NCI-H2227 (cell line): ENCODE results near the gene AGO4.
A peak's percentile ranks its signal among the peaks of the same experiment; 100 is the strongest.
"Not testable (repeated sequence)": the region's sequence is repeated elsewhere in the genome, so short reads cannot be mapped to it uniquely, and the experiment has no call there.

Experiments used
- DNase-seq: peaks from one replicate; lab custom pipeline; 2025; ENCODE audit not compliant: unreplicated experiment; lab: John Stamatoyannopoulos, UW

AGO4 gene

GRCh38 chr1:35863881-35864625 lies 56.2 kb downstream of the AGO4 start:
- DNase-seq: no peak

GRCh38 chr1:35864813-35865212 lies 57.0 kb downstream of the AGO4 start:
- DNase-seq: no peak

- DNase-seq: no peak
Observed at GRCh38 chr1:35866991-35867390, 59.2 kb downstream of the AGO4 start.

- DNase-seq: not testable (repeated sequence)
Observed at GRCh38 chr1:35869245-35869950, 61.6 kb downstream of the AGO4 start.

- DNase-seq: no peak
Observed at GRCh38 chr1:35870651-35871309, 63.0 kb downstream of the AGO4 start.

- no peak for DNase-seq
Observed at GRCh38 chr1:35873243-35873750, 65.5 kb downstream of the AGO4 start.

GRCh38 chr1:35874115-35874514 lies 66.3 kb downstream of the AGO4 start:
- not testable (repeated sequence) for DNase-seq

- DNase-seq: no peak
Observed at GRCh38 chr1:35876988-35877387, 69.2 kb downstream of the AGO4 start.

GRCh38 chr1:35881850-35882273 lies 74.0 kb downstream of the AGO4 start:
- DNase-seq: no peak

- no peak for DNase-seq
Observed at GRCh38 chr1:35882586-35882944, 74.7 kb downstream of the AGO4 start.

- DNase-seq: peak; percentile 95
Observed at GRCh38 chr1:35882945-35883634, 75.3 kb downstream of the AGO4 start, which contains the start of gene AGO1. AGO1 (plus strand) TSS chr1:35883209; CDS start chr1:35883422, 213 bp downstream.

- peak; percentile 89 for DNase-seq
Observed at GRCh38 chr1:35883635-35884101, 75.9 kb downstream of the AGO4 start.

- no peak for DNase-seq
Observed at GRCh38 chr1:35884934-35885333, 77.1 kb downstream of the AGO4 start.

GRCh38 chr1:35885961-35886558 lies 78.2 kb downstream of the AGO4 start:
- DNase-seq: peak; percentile 71

GRCh38 chr1:35886577-35887431 lies 79.0 kb downstream of the AGO4 start:
- peak; percentile 35 for DNase-seq

- DNase-seq: no peak
Observed at GRCh38 chr1:35887508-35887907, 79.7 kb downstream of the AGO4 start.

- DNase-seq: no peak
Observed at GRCh38 chr1:35888255-35888654, 80.4 kb downstream of the AGO4 start.

GRCh38 chr1:35888981-35889380 lies 81.2 kb downstream of the AGO4 start:
- DNase-seq: not testable (repeated sequence)

GRCh38 chr1:35893051-35893879 lies 85.4 kb downstream of the AGO4 start:
- DNase-seq: no peak
